K562 (cell line): ENCODE measurements around the gene WSCD1. TPM values are rescaled to one million over a fixed set of nuclear protein-coding genes. Genes with fewer than 3 reads are reported as not detected.

ENCODE experiments used
- ATAC-seq: fragments of 200-7000 bp; cut with Tn5 transposase; 3 replicates; pipeline ENCODE4 v1.9.1; 2020; ENCODE audit warnings: moderate library complexity
- BruUV-seq: library from RNA; stranded (reverse); fragments of 400-500 nt; replicated peaks from 2 replicates; lab custom pipeline; 2021; lab: Mats Ljungman, UMichigan
- CTCF ChIA-PET: fragments of 300-600 bp; formaldehyde crosslinking; extraction: SDS; loops from one replicate; lab custom pipeline; 2021; ENCODE audit warnings: low intra/inter-chr PET ratio; lab: Yijun Ruan, JAX
- POLR2A ChIA-PET: fragments of 300-600, 350-650 bp; sonication (Branson Sonifier 250); formaldehyde crosslinking; extraction: SDS; loops from one replicate; lab custom pipeline; 2021; ENCODE audit warnings: antibody characterized with exemption, inconsistent platforms; lab: Yijun Ruan, JAX
- DNase-seq, 4 experiments: peaks; one replicate each; pipeline versions ENCODE4 v3.0.0 to v3.0.0-alpha.2; 2011 to 2018; ENCODE audit warnings: low spot score in 3 of 4, mixed read lengths in 3 of 4; ENCODE audit errors: extremely low read depth in 1 of 4
- FAIRE-seq: peaks from 2 replicates; lab custom pipeline; 2011; peaks lifted over from hg19 to GRCh38; lab: Jason Lieb, UNC
- H2AFZ ChIP-seq: 2 replicates; pipeline ENCODE4 v1.6.0; 2011; ENCODE audit warnings: low read depth, low read length, control low read depth, inconsistent platforms
- H3K27ac ChIP-seq: fragments of 200-600 bp; 3 replicates; pipeline ENCODE4 v1.8.0; 2011; ENCODE audit warnings: low read depth, mild to moderate bottlenecking, control low read depth, inconsistent platforms, low read length, moderate library complexity, mixed read lengths; ENCODE audit errors: extremely low read depth
- H3K27me3 ChIP-seq, 2 experiments: fragments of 300-600 bp in 1 of 2; 2 replicates in 1 of 2; 3 replicates in 1 of 2; pipeline versions ENCODE4 v1.6.0 to v1.8.0; 2011; ENCODE audit warnings: inconsistent platforms in 2 of 2, low read length in 2 of 2, mild to moderate bottlenecking in 1 of 2, mixed read lengths in 1 of 2, moderate library complexity in 1 of 2; ENCODE audit not compliant: control insufficient read depth in 2 of 2, insufficient read depth in 2 of 2
- H3K36me3 ChIP-seq: fragments of 300-600 bp; 3 replicates; pipeline ENCODE4 v1.8.0; 2011; ENCODE audit warnings: mild to moderate bottlenecking, low read length, inconsistent platforms; ENCODE audit not compliant: control insufficient read depth, insufficient read depth
- H3K4me1 ChIP-seq, 2 experiments: fragments of 200-600 bp in 1 of 2; replicated peaks in 1 of 2; 2 replicates in 1 of 2; 3 replicates in 1 of 2; pipeline versions ENCODE4 v1.5.1 to v1.8.0; 2011; ENCODE audit warnings: inconsistent platforms in 2 of 2, low read length in 2 of 2, mild to moderate bottlenecking in 1 of 2, mixed read lengths in 1 of 2, moderate library complexity in 1 of 2; ENCODE audit not compliant: control insufficient read depth in 2 of 2, insufficient read depth in 2 of 2
- H3K4me2 ChIP-seq: 2 replicates; pipeline ENCODE4 v1.6.1; 2011; ENCODE audit warnings: low read length, control low read depth, inconsistent platforms, mixed read lengths; ENCODE audit not compliant: insufficient read depth
- H3K4me3 ChIP-seq: fragments of 200-600 bp; sonication (generic), shearing (Covaris generic); 2 replicates; pipeline ENCODE4 v1.5.1; 2016; ENCODE audit warnings: control low read depth, inconsistent platforms
- H3K79me2 ChIP-seq: fragments of 200-600 bp; 3 replicates; pipeline ENCODE4 v1.8.0; 2011; ENCODE audit warnings: low read length, inconsistent platforms; ENCODE audit not compliant: control insufficient read depth, insufficient read depth
- H3K9ac ChIP-seq, 2 experiments: 2 replicates each; pipeline versions ENCODE4 v1.6.0 to v1.6.1; 2011; ENCODE audit warnings: low read depth in 2 of 2, low read length in 2 of 2, control low read depth in 1 of 2, inconsistent platforms in 1 of 2, mild to moderate bottlenecking in 1 of 2, mixed read lengths in 1 of 2; ENCODE audit not compliant: insufficient read depth in 1 of 2
- H3K9me1 ChIP-seq: one replicate; pipeline ENCODE4 v1.6.0; 2011; ENCODE audit warnings: inconsistent platforms, mild to moderate bottlenecking, low read length, moderate library complexity; ENCODE audit not compliant: control insufficient read depth, insufficient read depth
- H3K9me3 ChIP-seq: replicated peaks from 2 replicates; pipeline ENCODE4 v1.5.1; 2011; ENCODE audit warnings: low read depth, low read length, inconsistent platforms; ENCODE audit not compliant: control insufficient read depth, insufficient read depth
- H4K20me1 ChIP-seq: replicated peaks from 2 replicates; pipeline ENCODE4 v1.6.1; 2011; ENCODE audit warnings: low read length, inconsistent platforms, mixed read lengths; ENCODE audit not compliant: control insufficient read depth, insufficient read depth
- BRCA1 ChIP-seq, 2 experiments: fragments of 450-650 bp in 1 of 2; sonication (generic) in 1 of 2; formaldehyde crosslinking in 1 of 2; IDR thresholded peaks; 2 replicates each; pipeline versions ENCODE4 v1.5.0 to v1.6.1; 2017 to 2020; ENCODE audit warnings: mild to moderate bottlenecking in 1 of 2, missing genetic modification reagents in 1 of 2
- EZH2 ChIP-seq: IDR thresholded peaks from 2 replicates; pipeline ENCODE4 v1.6.1; 2012; ENCODE audit warnings: low read depth, mild to moderate bottlenecking, inconsistent platforms, low read length, borderline replicate concordance
- HDAC8 ChIP-seq: fragments of 450-650 bp; IDR thresholded peaks from 2 replicates; pipeline ENCODE4 v1.6.1; 2016; ENCODE audit warnings: mild to moderate bottlenecking, missing genetic modification characterization, moderate library complexity, missing compliant biosample characterization
- HINFP ChIP-seq: fragments of 450-650 bp; conservative IDR thresholded peaks from 2 replicates; pipeline ENCODE4 v1.6.1; 2016; ENCODE audit warnings: missing genetic modification characterization, low read depth, mild to moderate bottlenecking, control low read depth, missing compliant biosample characterization
- L3MBTL2 ChIP-seq: fragments of 450-650 bp; IDR thresholded peaks from 2 replicates; pipeline ENCODE4 v1.6.1; 2016; ENCODE audit warnings: mild to moderate bottlenecking, moderate library complexity
- MCM2 ChIP-seq: fragments of 450-650 bp; IDR thresholded peaks from 2 replicates; pipeline ENCODE4 v1.6.1; 2017; ENCODE audit warnings: low read depth, mild to moderate bottlenecking
- NFIX ChIP-seq: fragments of 250-450 bp; sonication (Bioruptor Pico); IDR thresholded peaks from 2 replicates; pipeline ENCODE4 v1.4.0; 2020; ENCODE audit warnings: low read depth, mild to moderate bottlenecking, moderate library complexity
- POLR3G ChIP-seq: IDR thresholded peaks from 2 replicates; pipeline ENCODE4 v1.6.1; 2011; ENCODE audit not compliant: insufficient read length, insufficient replicate concordance; ENCODE audit errors: extremely low read depth
- SMAD2 ChIP-seq: fragments of 150-350 bp; IDR thresholded peaks from 2 replicates; pipeline ENCODE4 v1.6.1; 2014; ENCODE audit warnings: low read depth, mild to moderate bottlenecking, low read length
- SNIP1 ChIP-seq: fragments of 450-650 bp; IDR thresholded peaks from 2 replicates; pipeline ENCODE4 v1.7.1; 2017; ENCODE audit warnings: low read depth, mild to moderate bottlenecking
- ZBTB26 ChIP-seq: fragments of 450-650 bp; formaldehyde crosslinking; IDR thresholded peaks from 2 replicates; pipeline ENCODE4 v1.4.0; 2022; ENCODE audit warnings: missing genetic modification characterization
- ZKSCAN8 ChIP-seq: fragments of 200-800 bp; sonication (Bioruptor generic); IDR thresholded peaks from 2 replicates; pipeline ENCODE4 v1.6.1; 2016; ENCODE audit warnings: missing genetic modification characterization, missing compliant biosample characterization
- ZNF41 ChIP-seq: fragments of 250-450 bp; sonication (Bioruptor Pico); conservative IDR thresholded peaks from 2 replicates; pipeline ENCODE4 v1.4.0; 2020; ENCODE audit warnings: mild to moderate bottlenecking
- ZNF57 ChIP-seq: fragments of 450-650 bp; formaldehyde crosslinking; IDR thresholded peaks from 2 replicates; pipeline ENCODE4 v1.4.0; 2020; ENCODE audit warnings: mild to moderate bottlenecking, moderate library complexity
- ZNF695 ChIP-seq: fragments of 450-650 bp; formaldehyde crosslinking; IDR thresholded peaks from 2 replicates; pipeline ENCODE4 v1.4.0; 2020; ENCODE audit warnings: mild to moderate bottlenecking, moderate library complexity
- WGBS: fragments of 100-300 bp; shearing (Covaris generic); methylation state at CpG from one replicate; pipeline ENCODE4 v1.1.6; 2016; ENCODE audit warnings: low coverage, mixed read lengths; ENCODE audit not compliant: insufficient coverage; ENCODE audit errors: missing lambda C conversion rate; 5-methylcytosine and 5-hydroxymethylcytosine counted together
- in situ Hi-C: fragments of 300-500 bp; cut with MboI; formaldehyde crosslinking; loops from 4 replicates; pipeline ENCODE4 v1.15.0; 2018; ENCODE audit warnings: inconsistent platforms, mixed read lengths
- intact Hi-C: fragments of 100-400 bp; cut with micrococcal nuclease; formaldehyde crosslinking; loops from 2 replicates; pipeline ENCODE4 v1.14.2; 2022
- polyA plus RNA-seq, 8 experiments: library from polyadenylated mRNA; depleted of rRNA in 4 of 8; stranded (reverse) in 5 of 8; unstranded in 3 of 8; fragments of >200 nt; fragmentation: Nextera tagmentation in 2 of 8; fragmentation: Illumina TruSeq in 1 of 8; extraction: Ambion mirVana in 2 of 8; extraction: Trizol in 1 of 8; gene quantifications; 2 replicates each; pipeline versions ENCODE4 v1.2.1 to v1.2.3, GENCODE V29; 2011 to 2014; ENCODE audit warnings: inconsistent platforms in 1 of 8, missing spikeins in 1 of 8
- total RNA-seq, 7 experiments: library from RNA; depleted of rRNA in 6 of 7; stranded (reverse); fragments of >200 nt in 6 of 7; fragmentation: Illumina TruSeq in 2 of 7; extraction: Trizol in 2 of 7; gene quantifications; 2 replicates each; pipeline versions ENCODE4 v1.2.1 to v1.2.3, GENCODE V29; 2011 to 2021; ENCODE audit warnings: low replicate concordance in 1 of 7

The WSCD1 gene
- total and polyA plus RNA-seq, 9 of the 15 experiments (the other 6 are each of a cell fraction or from before 2014, with no cell fraction given): not detected

DNA sequence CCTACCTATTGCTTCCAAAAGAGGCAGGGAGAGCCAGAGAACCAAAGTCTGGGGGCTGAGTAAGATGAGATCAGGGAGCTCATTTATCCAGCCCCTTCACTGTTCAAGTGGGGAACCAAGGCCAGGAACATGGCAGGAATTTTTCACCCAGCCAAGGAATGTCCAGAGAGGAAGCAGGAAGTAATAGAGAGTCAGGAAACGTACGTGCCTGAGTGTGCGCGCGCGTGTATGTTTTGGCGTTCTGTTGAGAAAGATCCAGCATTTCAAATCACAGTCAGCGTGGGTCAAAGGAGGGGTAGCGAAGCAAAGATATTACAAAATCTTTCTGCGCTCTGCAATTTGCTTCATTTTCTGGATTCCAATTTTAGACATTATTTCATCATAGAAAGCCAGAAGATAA lies 41.9 kb upstream of the WSCD1 start:
- intact Hi-C loops (no loop called here), in situ Hi-C loops (no loop called here)
- DNase-seq (no peak), ATAC-seq (no peak)
- no peak overlapping the region for H3K4me2 ChIP-seq
- no peaks in the 10 kb centered on the region for H3K79me2 ChIP-seq
- no peaks in the 10 kb centered on the region for H3K36me3 ChIP-seq
- no peak overlapping the region for H3K9ac ChIP-seq
- H3K9me1 ChIP-seq: no peaks in the 10 kb centered on the region
- H4K20me1 ChIP-seq: no peaks in the 10 kb centered on the region
- H3K27ac ChIP-seq: no peak overlapping the region
- H3K4me1 ChIP-seq: no peaks in the 10 kb centered on the region
- CTCF ChIA-PET: no interaction called here
- no peaks in the 10 kb centered on the region; a peak in 1 of 5 replicates for H3K27me3 ChIP-seq
- no peak overlapping the region for H2AFZ ChIP-seq
- no peak overlapping the region for H3K4me3 ChIP-seq
- 7% methylated on average over 4 of the region's 10 CpGs for WGBS
- POLR2A ChIA-PET: no interaction called here
- BruUV-seq: no TSS peak
- no peaks in the 10 kb centered on the region for H3K9me3 ChIP-seq
- TF ChIP-seq ZNF57 (CRISPR knock-in tag): no peak
- TF ChIP-seq MCM2: no peak
- no peak for TF ChIP-seq SNIP1
- TF ChIP-seq, all 486 proteins: peak for 0
- no peak for FAIRE-seq

DNA sequence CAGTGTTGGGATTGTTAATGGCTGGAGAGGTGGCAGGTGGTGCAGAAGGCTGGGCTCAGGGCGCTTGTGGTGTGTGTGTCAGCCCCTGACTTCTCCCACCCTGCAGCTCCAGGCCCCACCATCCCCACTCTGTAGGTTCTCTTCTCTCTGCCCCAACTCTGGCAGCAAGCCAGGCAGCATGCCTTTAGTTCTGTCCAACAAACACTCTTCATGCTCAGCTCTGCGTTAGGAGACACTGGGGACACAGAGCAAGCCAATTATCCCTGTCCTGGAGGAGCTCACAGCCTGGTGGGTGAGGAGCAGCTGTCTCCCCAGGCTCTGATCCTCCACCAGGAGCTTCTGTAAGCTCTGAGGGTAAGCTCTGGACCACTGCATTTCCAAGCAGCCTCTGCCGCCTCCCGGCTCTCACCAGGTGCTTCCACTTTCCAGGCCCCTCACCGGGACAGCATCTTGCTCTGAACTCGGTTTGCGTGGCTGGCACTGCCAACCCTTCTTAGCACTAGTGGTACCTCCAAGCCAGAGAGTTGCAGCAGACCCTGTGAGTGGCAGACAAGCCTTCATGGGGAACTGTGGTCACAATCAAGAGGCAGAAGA lies 34.3 kb upstream of the WSCD1 start:
- Histone ChIP-seq H3K9ac (no peak overlapping the region), H4K20me1 (no peaks in the 10 kb centered on the region), H3K9me3 (no peaks in the 10 kb centered on the region), H3K27ac (no peak overlapping the region), H3K4me2 (no peak overlapping the region), H3K27me3 (peaks cover 0 to 3% of the 10 kb centered on the region in 2 experiments; a peak in 1 of 5 replicates), H3K9me1 (no peaks in the 10 kb centered on the region), H3K36me3 (no peaks in the 10 kb centered on the region), H3K4me1 (no peaks in the 10 kb centered on the region), H3K4me3 (no peak overlapping the region), H3K79me2 (no peaks in the 10 kb centered on the region), H2AFZ (no peak overlapping the region)
- WGBS: 0% methylated on average over 4 of the region's 7 CpGs
- ChIA-PET CTCF (no interaction called here), POLR2A (no interaction called here)
- DNase-seq (no peak), ATAC-seq (no peak), FAIRE-seq (no peak)
- intact Hi-C loops (no loop called here), in situ Hi-C loops (no loop called here)
- BruUV-seq: no TSS peak
- TF ChIP-seq POLR3G (no peak), ZKSCAN8 (CRISPR knock-in tag) (no peak), HINFP (tag) (no peak), ZBTB26 (no peak), ZNF695 (CRISPR knock-in tag) (no peak), NFIX (CRISPR knock-in tag) (no peak), BRCA1 (IDR thresholded peaks at IDR 0.05) (no peak), BRCA1 (CRISPR knock-in tag; IDR thresholded peaks at IDR 0.05) (no peak), HDAC8 (tag) (no peak), L3MBTL2 (no peak), ZNF41 (CRISPR knock-in tag) (no peak), SMAD2 (no peak), EZH2 (no peak)
